Measurements from ENCODE around the gene RACGAP1. TPM values are rescaled to one million over a fixed set of nuclear protein-coding genes. Genes with fewer than 3 reads are reported as not detected.

Gene RACGAP1
- total RNA-seq, 6 experiments from 2014 or later, result 2.8 to 5.4 (median 4.2) TPM

- TF ChIP-seq POLR2A (IDR thresholded peaks at IDR 0.05) (no peak), CTCF (IDR thresholded peaks at IDR 0.05) (no peak)
- DNase-seq (peak in 1 of 3 donors; percentile 18), ATAC-seq (no peak)
- Histone ChIP-seq H3K36me3 (no peaks in the 10 kb centered on the region), H3K4me3 (no peak overlapping the region), H3K27me3 (no peaks in the 10 kb centered on the region), H3K4me1 (peaks cover 0 to 10% (median 0%) of the 10 kb centered on the region in 4 donors), H3K9me3 (no peaks in the 10 kb centered on the region), H3K27ac (no peak overlapping the region)
- 67% methylated on average over 1 of the region's 1 CpG for WGBS (ENCODE audit: insufficient coverage, low coverage, low lambda C conversion rate, missing lambda C conversion rate)
- intact Hi-C loops (cut with DNase I), result no loop called here
These were observed 28.3 kb upstream of the RACGAP1 start for GRCh38 chr12:50053583-50053982.

- Histone ChIP-seq H3K27me3 (no peaks in the 10 kb centered on the region), H3K27ac (no peak overlapping the region), H3K9me3 (no peaks in the 10 kb centered on the region), H3K4me1 (peaks cover 0 to 10% (median 0%) of the 10 kb centered on the region in 4 donors), H3K36me3 (no peaks in the 10 kb centered on the region), H3K4me3 (no peak overlapping the region)
- no peak for TF ChIP-seq CTCF (IDR thresholded peaks at IDR 0.05)
- TF ChIP-seq POLR2A (IDR thresholded peaks at IDR 0.05), result no peak
- intact Hi-C loops (cut with DNase I), result no loop called here
- ATAC-seq (no peak), DNase-seq (no peak)
- WGBS (ENCODE audit: insufficient coverage, low coverage, low lambda C conversion rate, missing lambda C conversion rate), result no CpG with 5 or more reads among the region's 7 CpGs
These were observed 27.7 kb upstream of the RACGAP1 start for GRCh38 chr12:50052964-50053363.

- Histone ChIP-seq H3K4me3 (no peak overlapping the region), H3K9me3 (no peaks in the 10 kb centered on the region), H3K4me1 (peaks cover 0 to 10% (median 0%) of the 10 kb centered on the region in 4 donors), H3K27ac (no peak overlapping the region), H3K27me3 (no peaks in the 10 kb centered on the region), H3K36me3 (no peaks in the 10 kb centered on the region)
- intact Hi-C loops (cut with DNase I), result no loop called here
- DNase-seq (no peak), ATAC-seq (no peak)
- TF ChIP-seq POLR2A (IDR thresholded peaks at IDR 0.05) (no peak), CTCF (IDR thresholded peaks at IDR 0.05) (no peak)
These were observed 27.2 kb upstream of the RACGAP1 start for GRCh38 chr12:50052544-50052943.

DNA sequence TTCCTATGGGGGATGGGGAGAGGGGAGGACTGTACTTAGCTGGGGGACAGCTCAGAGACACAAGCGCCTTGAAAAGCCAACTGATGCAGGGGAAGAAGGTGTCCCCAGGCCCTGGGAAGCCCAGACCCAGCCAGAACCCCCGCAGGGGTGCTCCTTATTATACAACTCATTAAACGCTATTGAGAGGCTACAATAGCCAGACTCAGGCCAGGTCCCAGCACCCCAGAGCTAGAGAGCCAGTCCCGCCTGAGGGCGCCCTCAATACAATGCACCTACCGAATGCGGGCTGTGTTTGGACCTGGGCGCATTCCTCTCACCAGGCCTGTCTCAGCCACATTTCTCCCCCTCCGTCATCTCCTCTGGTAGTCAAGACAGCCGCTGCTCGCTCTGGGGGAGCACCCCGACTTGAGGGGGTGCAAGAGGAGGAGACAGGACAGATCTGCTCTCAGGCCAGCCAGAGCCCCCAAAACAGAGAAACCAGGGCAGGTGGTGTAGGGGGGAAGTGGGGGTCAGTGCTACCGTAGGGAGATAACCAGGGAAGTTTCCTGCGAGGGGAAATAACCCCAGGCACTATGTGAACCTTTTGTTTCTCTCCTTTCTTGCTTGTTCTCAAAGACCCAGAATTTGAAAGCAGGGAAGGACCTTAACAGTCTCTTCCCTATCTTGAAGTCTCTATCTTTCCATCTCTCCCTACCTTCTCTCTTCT is 26.0 kb upstream of the RACGAP1 start:
- Histone ChIP-seq H3K4me3 (no peak overlapping the region), H3K36me3 (no peaks in the 10 kb centered on the region), H3K4me1 (peaks cover 0 to 4% (median 0%) of the 10 kb centered on the region in 4 donors), H3K9me3 (no peaks in the 10 kb centered on the region), H3K27me3 (no peaks in the 10 kb centered on the region), H3K27ac (no peak overlapping the region)
- ATAC-seq (no peak), DNase-seq (peak in 1 of 3 donors; percentile 43)
- intact Hi-C loops (cut with DNase I), result no loop called here
- WGBS (ENCODE audit: insufficient coverage, low coverage, low lambda C conversion rate, missing lambda C conversion rate), result 40% methylated on average over 5 of the region's 14 CpGs
- TF ChIP-seq POLR2A (IDR thresholded peaks at IDR 0.05) (no peak), CTCF (IDR thresholded peaks at IDR 0.05) (no peak)
